Measurements from ENCODE around the gene DHRS3. TPM values are rescaled to one million over a fixed set of nuclear protein-coding genes. Genes with fewer than 3 reads are reported as not detected.
"Not testable (repeated sequence)": the region's sequence is repeated elsewhere in the genome, so short reads cannot be mapped to it uniquely, and the experiment has no call there.

DHRS3 gene
- total RNA-seq, 1 experiment from 2014 or later = 0.76 TPM

DNA sequence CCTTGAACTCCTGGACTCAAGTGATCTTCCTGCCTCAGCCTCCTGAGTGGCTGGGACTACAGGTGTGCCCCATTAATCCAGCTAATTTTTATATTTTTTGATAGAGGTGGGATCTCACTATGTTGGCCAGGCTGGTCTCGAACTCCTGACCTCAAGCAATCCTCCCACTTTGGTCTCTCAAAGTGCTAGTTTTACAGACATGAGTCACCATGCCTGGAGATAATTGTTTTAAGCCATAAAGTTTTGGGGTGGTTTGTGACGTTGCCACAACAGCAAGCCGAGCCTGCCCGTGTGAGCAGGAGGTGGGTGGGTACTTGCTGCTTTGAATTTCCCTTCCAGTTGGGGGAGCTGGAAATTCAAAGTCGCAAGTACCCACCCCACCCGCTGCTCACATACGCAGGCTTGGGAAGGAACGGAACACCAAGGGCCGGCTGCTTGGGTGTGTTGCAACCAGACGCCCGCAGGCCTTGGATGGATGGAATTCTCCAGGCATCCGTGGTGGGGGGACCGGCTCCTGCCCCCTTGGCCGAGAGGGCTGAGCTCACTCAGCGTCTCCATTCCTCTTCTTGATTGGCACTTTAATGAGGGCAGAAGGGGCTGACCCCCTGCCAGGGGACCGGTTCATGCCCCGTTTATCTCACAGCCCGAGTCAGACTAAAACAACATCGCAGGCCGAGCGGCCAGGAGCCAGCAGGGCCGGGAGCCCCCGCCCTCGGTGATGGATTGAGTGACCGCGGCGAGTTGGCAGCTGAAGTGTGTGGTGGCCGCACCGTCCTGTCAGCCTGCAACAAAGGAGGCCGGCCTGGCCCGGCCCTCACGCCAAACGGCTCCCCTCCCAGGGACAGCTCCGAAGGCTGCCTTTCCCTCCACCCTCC lies 78.1 kb downstream of the DHRS3 start:
- DNase-seq (ENCODE audit: low read depth in 1 of 2, low spot score in 2 of 2) = peak; percentile 55 to 67
- no peaks in the 10 kb centered on the region; the same call in 1 of the 2 replicates for H3K27me3 ChIP-seq (replicated peaks)
- H3K4me3 ChIP-seq = no peak overlapping the region
- no peaks in the 10 kb centered on the region for H3K36me3 ChIP-seq
- no peak overlapping the region for H3K27ac ChIP-seq
- H3K9me3 ChIP-seq (replicated peaks) = no peaks in the 10 kb centered on the region; the same call in 1 of the 2 replicates
- H3K4me1 ChIP-seq (replicated peaks) = peaks cover 25% of the 10 kb centered on the region

DNA sequence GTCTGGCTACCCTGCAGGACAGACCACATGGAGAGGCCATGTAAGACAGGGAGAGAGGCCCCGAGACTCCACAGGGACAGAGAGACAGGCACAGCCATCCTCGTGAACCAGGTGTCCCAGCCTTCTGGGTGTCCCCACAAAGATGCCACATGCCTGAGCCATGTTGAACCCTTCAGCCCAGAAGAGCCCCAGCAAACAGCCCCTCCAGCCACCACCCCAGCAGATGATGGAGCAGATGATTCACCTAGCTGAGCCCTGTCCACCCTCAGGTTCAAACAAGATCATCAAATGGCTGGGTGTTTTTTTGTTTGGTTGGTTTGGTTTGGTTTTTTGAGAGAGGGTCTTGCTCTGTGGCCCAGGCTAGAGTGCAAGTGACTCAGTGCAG lies 78.7 kb downstream of the DHRS3 start:
- H3K4me1 ChIP-seq (replicated peaks) = peaks cover 25% of the 10 kb centered on the region
- H3K27ac ChIP-seq = no peak overlapping the region
- H3K9me3 ChIP-seq (replicated peaks) = no peaks in the 10 kb centered on the region; the same call in 1 of the 2 replicates
- no peak overlapping the region for H3K4me3 ChIP-seq
- no peaks in the 10 kb centered on the region; the same call in 1 of the 2 replicates for H3K27me3 ChIP-seq (replicated peaks)
- H3K36me3 ChIP-seq = no peaks in the 10 kb centered on the region
- DNase-seq (ENCODE audit: low read depth in 1 of 2, low spot score in 2 of 2) = no peak

DNA sequence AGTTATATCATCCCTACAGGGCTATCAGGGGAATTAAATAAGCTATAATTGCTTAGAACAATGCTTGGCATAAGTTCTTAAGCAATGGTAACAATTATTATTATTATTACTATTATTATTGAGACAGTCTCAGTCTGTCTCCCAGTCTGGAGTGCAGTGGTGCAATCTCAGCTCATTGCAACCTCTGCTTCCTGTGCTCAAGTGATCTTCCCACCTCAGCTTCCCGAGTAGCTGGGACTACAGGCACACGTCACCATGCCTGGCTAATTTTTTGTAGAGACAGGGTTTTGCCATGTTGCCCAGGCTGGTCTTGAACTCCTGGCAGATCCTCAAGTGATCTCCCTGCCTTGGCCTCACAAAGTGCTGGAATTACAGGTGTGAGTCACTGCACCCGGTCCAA lies 79.5 kb downstream of the DHRS3 start:
- peaks cover 25% of the 10 kb centered on the region for H3K4me1 ChIP-seq (replicated peaks)
- not testable (repeated sequence) for H3K27ac ChIP-seq; H3K4me3 ChIP-seq; H3K36me3 ChIP-seq; H3K27me3 ChIP-seq (replicated peaks); H3K9me3 ChIP-seq (replicated peaks); DNase-seq (ENCODE audit: low read depth in 1 of 2, low spot score in 2 of 2)

DNA sequence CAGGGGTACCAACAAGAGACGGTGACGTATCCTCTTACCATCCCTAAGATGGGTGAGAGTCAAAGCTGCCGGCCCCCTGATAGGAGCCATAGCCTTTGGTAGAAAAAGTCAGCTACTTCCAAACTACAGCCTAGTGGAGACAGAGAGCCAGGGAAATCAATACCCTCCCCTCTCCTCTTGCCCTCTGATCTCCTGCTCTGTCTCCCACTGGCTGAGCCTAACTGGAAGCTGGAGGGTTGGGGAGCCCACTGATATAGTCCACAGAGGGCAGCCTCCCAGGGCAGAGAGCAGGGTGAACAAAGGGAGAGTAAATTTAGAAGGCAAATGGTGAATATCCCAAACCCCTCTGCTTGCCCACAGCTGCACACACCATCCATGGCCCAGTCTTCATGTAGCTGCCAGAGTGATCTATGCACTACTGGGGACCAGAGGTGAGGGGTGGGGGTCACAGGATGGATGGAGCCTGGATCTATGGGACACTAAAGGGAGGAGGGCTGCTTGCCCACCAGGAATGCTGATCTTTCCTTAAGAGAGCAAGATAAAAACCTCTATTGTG lies 80.0 kb downstream of the DHRS3 start:
- Histone ChIP-seq H3K9me3 (replicated peaks) (no peaks in the 10 kb centered on the region; the same call in 1 of the 2 replicates), H3K27me3 (replicated peaks) (no peaks in the 10 kb centered on the region), H3K27ac (no peak overlapping the region), H3K36me3 (no peaks in the 10 kb centered on the region), H3K4me1 (replicated peaks) (peaks cover 25% of the 10 kb centered on the region), H3K4me3 (no peak overlapping the region)
- no peak for DNase-seq (ENCODE audit: low read depth in 1 of 2, low spot score in 2 of 2)

DNA sequence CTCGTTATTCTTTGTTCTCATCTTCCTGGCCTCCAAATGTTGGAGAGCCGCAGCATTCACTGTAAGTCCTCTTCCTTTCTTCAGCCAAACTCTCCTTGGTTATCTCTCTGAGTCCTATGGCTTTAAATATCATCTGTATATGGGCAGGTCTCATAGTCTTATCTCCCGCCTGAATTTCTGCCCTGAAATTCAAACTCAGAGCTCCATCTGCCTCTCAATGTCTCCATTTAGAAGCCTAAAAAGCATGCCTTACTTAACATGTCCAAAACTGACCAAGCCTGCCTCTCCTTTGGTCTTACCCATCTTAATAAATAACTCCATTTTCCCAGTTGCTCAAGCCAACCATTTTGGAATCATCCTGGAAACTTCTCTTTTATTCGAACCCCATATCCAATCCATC lies 80.7 kb downstream of the DHRS3 start:
- Histone ChIP-seq H3K27me3 (replicated peaks) (no peaks in the 10 kb centered on the region), H3K9me3 (replicated peaks) (no peaks in the 10 kb centered on the region; the same call in 1 of the 2 replicates)

DNA sequence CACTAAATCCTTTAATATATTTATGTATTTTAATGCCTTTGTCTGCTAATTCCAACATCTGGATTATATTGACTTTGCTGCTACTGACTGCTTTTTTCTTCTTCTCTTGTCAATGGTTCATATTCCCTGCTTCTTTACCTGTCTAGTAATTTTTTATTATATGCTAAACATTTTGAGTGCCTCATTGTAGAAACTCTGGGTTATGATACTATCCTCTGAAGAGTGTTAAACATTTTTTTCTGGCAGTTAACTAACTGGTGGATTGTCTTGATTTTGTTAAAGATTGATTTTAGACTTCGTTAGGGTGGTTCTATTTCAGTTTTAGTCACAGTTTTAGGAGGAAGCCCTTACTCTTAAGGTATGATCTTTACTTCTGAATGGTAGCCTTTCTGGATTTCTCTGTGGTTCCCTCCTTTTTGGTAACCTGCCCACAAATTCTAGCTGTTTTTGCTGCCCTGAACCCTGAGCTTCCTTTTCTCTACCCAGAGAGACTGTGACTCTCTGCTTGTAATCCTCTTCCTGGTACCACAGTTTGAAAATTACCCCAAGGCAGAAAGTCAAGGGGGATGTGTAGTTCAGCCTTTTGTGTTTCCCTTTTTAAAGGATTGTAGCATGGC lies 81.9 kb downstream of the DHRS3 start:
- Histone ChIP-seq H3K27ac (no peak overlapping the region), H3K27me3 (replicated peaks) (no peaks in the 10 kb centered on the region), H3K4me3 (no peak overlapping the region), H3K4me1 (replicated peaks) (peaks cover 18% of the 10 kb centered on the region), H3K9me3 (replicated peaks) (no peaks in the 10 kb centered on the region; the same call in 1 of the 2 replicates), H3K36me3 (no peaks in the 10 kb centered on the region)
- no peak for DNase-seq (ENCODE audit: low read depth in 1 of 2, low spot score in 2 of 2)

More for the DNA sequence above, 80.7 kb downstream of the DHRS3 start:
- no peak overlapping the region for H3K4me3 ChIP-seq
- DNase-seq (ENCODE audit: low read depth in 1 of 2, low spot score in 2 of 2) = no peak
- peaks cover 25% of the 10 kb centered on the region for H3K4me1 ChIP-seq (replicated peaks)
- H3K27ac ChIP-seq = no peak overlapping the region
- no peaks in the 10 kb centered on the region for H3K36me3 ChIP-seq

DNA sequence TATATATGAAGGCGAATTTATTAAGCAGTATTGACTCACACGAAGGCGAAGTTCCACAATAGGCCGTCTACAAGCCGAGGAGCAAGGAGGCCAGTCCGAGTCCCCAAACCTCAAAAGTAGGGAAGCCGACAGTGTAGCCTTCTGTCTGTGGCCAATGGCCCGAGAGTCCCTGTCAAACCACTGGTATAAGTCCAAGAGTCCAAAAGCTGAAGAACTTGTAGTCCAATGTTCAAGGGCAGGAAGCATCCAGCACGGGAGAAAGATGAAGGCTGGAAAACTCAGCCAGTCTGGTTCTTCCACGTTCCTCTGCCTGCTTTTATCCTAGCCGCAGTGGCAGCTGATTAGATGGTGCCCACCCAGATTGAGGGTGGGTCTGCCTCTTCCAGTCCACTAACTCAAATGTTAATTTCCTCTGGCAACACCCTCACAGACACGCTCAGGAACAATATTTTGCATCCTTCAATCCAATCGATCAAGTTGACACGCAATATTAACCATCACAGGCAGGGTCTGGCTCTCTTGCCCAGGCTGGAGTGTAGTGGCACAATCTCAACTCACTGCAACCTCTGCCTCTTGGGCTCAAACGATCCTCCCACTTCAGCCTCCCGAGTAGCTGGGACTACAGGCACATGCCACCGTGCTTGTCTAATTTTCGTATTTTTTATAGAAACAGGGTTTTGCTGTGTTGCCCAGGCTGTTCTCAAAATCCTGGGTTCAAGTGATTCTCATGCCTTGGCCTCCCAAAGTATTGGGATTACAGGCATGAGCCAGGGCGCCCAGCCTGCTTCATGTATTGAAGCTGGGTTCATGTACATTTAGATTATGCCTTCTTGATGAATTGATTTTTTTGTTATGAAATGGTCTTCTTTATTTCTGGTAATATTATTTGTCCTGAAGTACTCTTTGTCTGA lies 85.3 kb downstream of the DHRS3 start:
- H3K27ac ChIP-seq = no peak overlapping the region
- no peak overlapping the region for H3K4me3 ChIP-seq
- H3K4me1 ChIP-seq (replicated peaks) = peaks cover 17% of the 10 kb centered on the region
- no peak for DNase-seq (ENCODE audit: low read depth in 1 of 2, low spot score in 2 of 2)
- no peaks in the 10 kb centered on the region for H3K27me3 ChIP-seq (replicated peaks)
- H3K9me3 ChIP-seq (replicated peaks) = no peaks in the 10 kb centered on the region; the same call in 1 of the 2 replicates
- no peaks in the 10 kb centered on the region for H3K36me3 ChIP-seq

DNA sequence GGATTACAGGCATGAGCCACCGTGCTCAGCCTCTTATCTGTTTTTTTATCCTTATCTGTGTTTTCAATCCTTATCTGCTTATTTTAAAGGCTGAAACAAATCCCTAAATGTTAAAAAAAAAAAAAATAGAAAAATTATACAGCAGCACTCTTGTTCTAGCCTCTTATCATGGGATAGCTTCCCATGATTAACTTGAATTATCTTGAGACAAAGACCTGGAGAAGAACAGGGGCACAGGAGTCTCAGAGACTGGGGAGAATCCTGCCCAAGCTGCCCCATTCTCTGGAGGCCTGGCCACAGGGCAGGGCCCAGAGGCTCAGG lies 86.9 kb downstream of the DHRS3 start:
- DNase-seq (ENCODE audit: low read depth in 1 of 2, low spot score in 2 of 2) = no peak
- H3K9me3 ChIP-seq (replicated peaks) = no peaks in the 10 kb centered on the region; the same call in 1 of the 2 replicates
- no peaks in the 10 kb centered on the region for H3K27me3 ChIP-seq (replicated peaks)
- H3K4me1 ChIP-seq (replicated peaks) = peaks cover 21% of the 10 kb centered on the region
- H3K4me3 ChIP-seq = no peak overlapping the region
- no peaks in the 10 kb centered on the region for H3K36me3 ChIP-seq
- no peak overlapping the region for H3K27ac ChIP-seq

DNA sequence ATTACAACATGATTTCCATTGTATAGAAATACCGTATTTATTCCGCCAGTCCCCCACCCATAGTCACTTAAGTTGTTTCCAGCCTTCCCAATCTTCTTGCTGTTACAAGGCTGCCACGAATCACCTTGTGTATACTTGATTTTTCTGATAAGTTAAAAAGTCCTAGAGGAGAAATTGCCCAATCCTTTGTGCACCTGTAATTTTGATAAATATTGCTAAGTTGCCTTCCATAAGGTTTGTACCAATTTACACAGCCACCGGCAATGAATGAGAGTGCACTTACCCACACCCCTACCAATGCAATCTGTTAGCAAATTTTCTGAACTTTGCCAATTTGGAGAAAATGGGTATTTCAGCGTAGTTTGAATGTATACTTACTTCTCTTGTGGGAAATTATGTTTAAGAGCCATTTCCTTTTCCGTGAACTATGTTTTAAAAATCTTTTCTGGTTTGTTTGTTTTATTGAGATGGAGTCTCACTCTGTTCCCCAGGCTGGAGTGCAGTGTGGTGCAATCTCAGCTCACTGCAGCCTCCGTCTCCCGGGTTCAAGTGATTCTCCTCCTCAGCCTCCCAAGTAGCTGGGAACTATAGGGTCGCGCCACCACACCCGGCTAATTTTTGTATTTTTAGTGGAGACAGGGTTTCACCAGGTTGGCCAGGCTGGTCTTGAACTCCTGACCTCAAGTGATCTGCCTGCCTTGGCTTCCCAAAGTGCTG lies 87.4 kb downstream of the DHRS3 start:
- Histone ChIP-seq H3K27ac (no peak overlapping the region), H3K4me3 (no peak overlapping the region), H3K9me3 (replicated peaks) (no peaks in the 10 kb centered on the region), H3K4me1 (replicated peaks) (peaks cover 21% of the 10 kb centered on the region), H3K27me3 (replicated peaks) (no peaks in the 10 kb centered on the region), H3K36me3 (no peaks in the 10 kb centered on the region)
- DNase-seq (ENCODE audit: low read depth in 1 of 2, low spot score in 2 of 2) = no peak

DNA sequence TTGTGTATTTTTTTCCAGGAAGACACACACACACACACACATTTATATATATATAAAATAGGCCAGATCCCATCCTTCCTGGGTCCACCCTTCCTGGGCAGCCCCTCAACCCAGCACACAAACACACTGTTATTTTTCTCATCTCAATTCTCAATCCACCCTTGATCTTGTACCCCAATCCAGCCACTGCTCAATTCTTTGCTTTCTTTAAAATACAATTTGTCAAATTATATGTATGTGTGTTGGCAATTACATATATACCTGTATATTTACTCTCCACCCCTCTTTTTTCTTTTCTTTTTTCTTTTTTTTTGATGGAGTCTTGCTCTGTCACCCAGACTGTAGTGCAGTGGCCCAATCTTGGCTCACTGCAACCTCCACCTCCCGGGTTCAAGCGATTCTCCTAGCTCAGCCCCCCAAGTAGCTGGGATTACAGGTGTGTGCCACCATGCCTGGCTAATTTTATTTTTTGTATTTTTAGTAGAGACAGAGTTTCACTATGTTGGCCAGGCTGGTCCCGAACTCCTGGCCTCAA lies 88.3 kb downstream of the DHRS3 start:
- DNase-seq (ENCODE audit: low read depth in 1 of 2, low spot score in 2 of 2) = no peak
- no peaks in the 10 kb centered on the region for H3K27me3 ChIP-seq (replicated peaks)
- H3K4me3 ChIP-seq = no peak overlapping the region
- H3K27ac ChIP-seq = no peak overlapping the region
- H3K36me3 ChIP-seq = no peaks in the 10 kb centered on the region
- H3K9me3 ChIP-seq (replicated peaks) = no peaks in the 10 kb centered on the region
- peaks cover 21% of the 10 kb centered on the region for H3K4me1 ChIP-seq (replicated peaks)

DNA sequence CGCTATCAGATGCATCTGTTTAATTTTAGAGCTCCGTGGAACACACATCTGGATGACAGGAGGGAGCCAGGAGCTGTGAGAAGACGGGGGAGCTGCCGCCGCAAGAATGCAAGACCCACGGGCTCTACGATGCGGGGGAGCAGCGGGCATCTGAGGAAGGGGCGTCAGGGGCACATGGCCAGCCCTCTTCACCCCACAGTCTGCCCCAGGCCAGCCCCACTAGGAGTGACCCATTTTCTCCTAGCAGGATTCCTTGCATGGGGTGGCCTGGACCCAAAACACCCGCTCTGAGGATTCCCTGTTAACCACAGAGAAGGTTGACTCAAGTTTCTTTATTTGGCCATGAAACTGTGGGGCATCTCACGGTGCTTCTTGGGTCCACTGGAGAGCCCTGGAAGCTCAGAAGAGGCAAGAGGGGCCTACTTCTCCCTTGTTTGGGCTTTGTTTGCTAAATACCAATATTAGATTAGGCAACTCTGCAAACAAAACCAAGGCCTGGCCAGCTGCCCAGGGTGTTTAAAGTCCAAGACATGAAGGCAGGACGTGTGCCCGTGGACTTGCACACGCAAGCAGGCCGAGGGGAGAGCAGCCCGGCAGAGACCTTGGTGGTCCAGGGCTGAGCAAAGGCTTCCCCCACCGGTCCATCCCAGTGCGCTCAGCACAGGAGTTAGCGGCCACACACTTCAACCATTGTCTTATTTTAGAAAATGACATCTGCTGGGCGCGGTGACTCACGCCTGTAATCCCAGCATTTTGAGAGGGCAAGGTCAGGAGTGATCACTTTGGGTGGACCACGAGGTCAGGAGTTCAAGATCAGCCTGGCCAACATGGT lies 89.8 kb downstream of the DHRS3 start:
- Histone ChIP-seq H3K4me3 (no peak overlapping the region), H3K9me3 (replicated peaks) (no peaks in the 10 kb centered on the region), H3K27me3 (replicated peaks) (no peaks in the 10 kb centered on the region), H3K27ac (peak overlapping the region; percentile 30), H3K36me3 (no peaks in the 10 kb centered on the region), H3K4me1 (replicated peaks) (peaks cover 21% of the 10 kb centered on the region)
- peak; percentile 82 to 84 for DNase-seq (ENCODE audit: low read depth in 1 of 2, low spot score in 2 of 2)

DNA sequence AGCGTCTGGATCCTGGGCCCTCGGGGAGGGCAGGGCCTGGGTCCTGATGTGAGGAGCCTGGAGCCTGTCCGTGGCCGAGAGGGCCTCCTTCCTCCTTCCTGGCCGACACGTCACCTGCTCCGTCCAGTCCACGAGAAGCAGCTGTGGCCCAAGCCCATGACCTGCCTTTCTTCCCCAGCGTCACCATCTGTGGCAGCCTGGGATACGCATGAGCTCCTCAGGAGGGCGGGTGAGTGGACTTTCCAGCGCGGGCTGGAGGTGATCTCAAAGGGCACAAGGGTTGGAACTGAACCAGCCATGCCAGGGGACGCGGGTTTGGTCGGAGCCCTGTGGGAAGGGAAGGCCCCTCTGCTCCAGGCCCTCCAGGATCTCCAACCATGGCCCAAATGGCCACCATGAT lies 90.4 kb downstream of the DHRS3 start:
- Histone ChIP-seq H3K36me3 (no peaks in the 10 kb centered on the region), H3K4me1 (replicated peaks) (peaks cover 21% of the 10 kb centered on the region), H3K9me3 (replicated peaks) (no peaks in the 10 kb centered on the region), H3K27me3 (replicated peaks) (no peaks in the 10 kb centered on the region), H3K4me3 (no peak overlapping the region), H3K27ac (no peak overlapping the region; the same call in 1 of the 2 replicates)
- DNase-seq (ENCODE audit: low read depth in 1 of 2, low spot score in 2 of 2) = no peak

All from SJSA1 (cell line).